HG02763 (cell line): ENCODE data around the gene TANC1.

Experiments
- ATAC-seq: cut with Tn5 transposase; IDR thresholded peaks from one replicate; pipeline ENCODE4 v1.9.1; 2021; ENCODE audit warnings: mild to moderate bottlenecking, moderate library complexity; ENCODE audit not compliant: unreplicated experiment

Gene TANC1

GRCh38 chr2:159153951-159154350, 185.5 kb downstream of the TANC1 start:
- no peak for ATAC-seq

- no peak for ATAC-seq
These were observed 185.9 kb downstream of the TANC1 start for GRCh38 chr2:159154366-159154765.

- no peak for ATAC-seq
These were observed 186.9 kb downstream of the TANC1 start for GRCh38 chr2:159155320-159155719.

GRCh38 chr2:159155791-159156190, 187.4 kb downstream of the TANC1 start:
- ATAC-seq, result no peak

GRCh38 chr2:159156834-159157233, 188.4 kb downstream of the TANC1 start:
- ATAC-seq, result no peak

GRCh38 chr2:159157361-159158209, 189.1 kb downstream of the TANC1 start:
- no peak for ATAC-seq

GRCh38 chr2:159160412-159160811, 192.0 kb downstream of the TANC1 start:
- no peak for ATAC-seq

GRCh38 chr2:159160954-159161353, 192.5 kb downstream of the TANC1 start:
- no peak for ATAC-seq

GRCh38 chr2:159163930-159164329, 195.5 kb downstream of the TANC1 start:
- no peak for ATAC-seq

GRCh38 chr2:159164457-159164911, 196.0 kb downstream of the TANC1 start:
- no peak for ATAC-seq

GRCh38 chr2:159165048-159165447, 196.6 kb downstream of the TANC1 start:
- no peak for ATAC-seq

- no peak for ATAC-seq
These were observed 200.3 kb downstream of the TANC1 start for GRCh38 chr2:159168707-159169106.

- no peak for ATAC-seq
These were observed 200.7 kb downstream of the TANC1 start for GRCh38 chr2:159169187-159169586.

- ATAC-seq, result no peak
These were observed 204.0 kb downstream of the TANC1 start for GRCh38 chr2:159172403-159172802.

- ATAC-seq, result no peak
These were observed 206.3 kb downstream of the TANC1 start for GRCh38 chr2:159174759-159175158.

- no peak for ATAC-seq
These were observed 206.7 kb downstream of the TANC1 start for GRCh38 chr2:159175182-159175581.

- ATAC-seq, result no peak
These were observed 207.5 kb downstream of the TANC1 start for GRCh38 chr2:159175927-159176326.

GRCh38 chr2:159176555-159176954, 208.1 kb downstream of the TANC1 start:
- ATAC-seq, result no peak

GRCh38 chr2:159177357-159177756, 208.9 kb downstream of the TANC1 start:
- ATAC-seq, result no peak

- ATAC-seq, result no peak
These were observed 209.5 kb downstream of the TANC1 start for GRCh38 chr2:159177957-159178356.

- no peak for ATAC-seq
These were observed 210.7 kb downstream of the TANC1 start for GRCh38 chr2:159179096-159179495.

- ATAC-seq, result no peak
These were observed 211.3 kb downstream of the TANC1 start for GRCh38 chr2:159179696-159180095.

- ATAC-seq, result no peak
These were observed 214.9 kb downstream of the TANC1 start for GRCh38 chr2:159183346-159183745.
